Stimulated activated CD4-positive, alpha-beta T cell treated with anti-CD3 and anti-CD28 coated beads, Interleukin-4, amount 100 ng/mL, for 24 hours (primary cell): ENCODE measurements around the gene COL9A3.
A peak's percentile ranks its signal among the peaks of the same experiment; 100 is the strongest.
"Not testable (repeated sequence)": the region's sequence is repeated elsewhere in the genome, so short reads cannot be mapped to it uniquely, and the experiment has no call there.

Experiments
- DNase-seq: peaks from one replicate; pipeline ENCODE4 v3.0.0-alpha.2; 2020

COL9A3 gene

GRCh38 chr20:62840244-62841197, 23.7 kb downstream of the COL9A3 start:
- DNase-seq: no peak

- DNase-seq: no peak
Observed at GRCh38 chr20:62841705-62842212, 24.9 kb downstream of the COL9A3 start.

GRCh38 chr20:62843656-62844055, 26.8 kb downstream of the COL9A3 start:
- DNase-seq: no peak

GRCh38 chr20:62844182-62844581, 27.3 kb downstream of the COL9A3 start:
- DNase-seq: no peak

GRCh38 chr20:62845416-62846160, 28.7 kb downstream of the COL9A3 start:
- DNase-seq: no peak

GRCh38 chr20:62846166-62846890, 29.5 kb downstream of the COL9A3 start:
- DNase-seq: no peak

GRCh38 chr20:62848917-62849316, 32.1 kb downstream of the COL9A3 start:
- not testable (repeated sequence) for DNase-seq

GRCh38 chr20:62849431-62849830, 32.6 kb downstream of the COL9A3 start:
- no peak for DNase-seq

GRCh38 chr20:62850333-62850974, 33.6 kb downstream of the COL9A3 start:
- no peak for DNase-seq

GRCh38 chr20:62852196-62852595, 35.3 kb downstream of the COL9A3 start:
- no peak for DNase-seq

GRCh38 chr20:62852841-62853240, 36.0 kb downstream of the COL9A3 start:
- no peak for DNase-seq

GRCh38 chr20:62853304-62853703, 36.5 kb downstream of the COL9A3 start:
- DNase-seq: not testable (repeated sequence)

GRCh38 chr20:62854121-62854520, 37.3 kb downstream of the COL9A3 start:
- DNase-seq: no peak

- no peak for DNase-seq
Observed at GRCh38 chr20:62855120-62855519, 38.3 kb downstream of the COL9A3 start.

- DNase-seq: no peak
Observed at GRCh38 chr20:62856931-62857619, 40.2 kb downstream of the COL9A3 start.

- DNase-seq: no peak
Observed at GRCh38 chr20:62858058-62858830, 41.4 kb downstream of the COL9A3 start.

GRCh38 chr20:62859721-62860120, 42.9 kb downstream of the COL9A3 start:
- DNase-seq: no peak

- DNase-seq: no peak
Observed at GRCh38 chr20:62860391-62860923, 43.6 kb downstream of the COL9A3 start.

- peak; percentile 33 for DNase-seq
Observed at GRCh38 chr20:62860924-62861691, 44.3 kb downstream of the COL9A3 start.
